Transverse colon (tissue), 4 donors: Measurements from ENCODE around the gene KRTAP5-10. TPM values are rescaled to one million over a fixed set of nuclear protein-coding genes. Genes with fewer than 3 reads are reported as not detected.
"Not testable (repeated sequence)": the region's sequence is repeated elsewhere in the genome, so short reads cannot be mapped to it uniquely, and the experiment has no call there.

Experiments used
- DNase-seq: peaks from one replicate; pipeline ENCODE4 v3.0.0-alpha.2; 2019
- H3K27ac ChIP-seq, 4 donors: fragments of 200-600 bp; sonication (generic); 2 replicates each; pipeline ENCODE4 v1.5.1; 2016 to 2018; ENCODE audit warnings: inconsistent platforms in 4 of 4
- H3K27me3 ChIP-seq: fragments of 200-600 bp; sonication (generic); 2 replicates; pipeline ENCODE4 v1.5.1; 2017; ENCODE audit warnings: inconsistent platforms
- H3K36me3 ChIP-seq, 4 donors: fragments of 200-600 bp; sonication (generic); 2 replicates each; pipeline ENCODE4 v1.5.1; 2017 to 2019; ENCODE audit warnings: inconsistent platforms in 4 of 4
- H3K4me1 ChIP-seq, 4 donors: fragments of 200-600 bp; sonication (generic); 2 replicates each; pipeline ENCODE4 v1.5.1; 2017 to 2020; ENCODE audit warnings: inconsistent platforms in 4 of 4
- H3K4me3 ChIP-seq, 4 donors: fragments of 200-600 bp; sonication (generic); 1 replicate in 1 of 4; 2 replicates in 3 of 4; pipeline versions ENCODE4 v1.5.1 to v1.6.1; 2017 to 2019; ENCODE audit warnings: inconsistent platforms in 4 of 4
- H3K9me3 ChIP-seq, 2 donors: fragments of 200-600 bp; sonication (generic); 2 replicates each; pipeline ENCODE4 v1.5.1; 2017 to 2019; ENCODE audit warnings: inconsistent platforms in 2 of 2
- CTCF ChIP-seq, 5 experiments: fragments of 200-600 bp in 3 of 5; fragments of 450-650 bp in 2 of 5; sonication (generic) in 3 of 5; IDR thresholded peaks; 1 replicate in 2 of 5; 2 replicates in 3 of 5; pipeline ENCODE4 v1.5.1; 2016 to 2017; ENCODE audit warnings: antibody characterized with exemption in 5 of 5, inconsistent platforms in 3 of 5, mild to moderate bottlenecking in 2 of 5, moderate library complexity in 1 of 5
- EP300 ChIP-seq: sonication (generic); formaldehyde crosslinking; IDR thresholded peaks from one replicate; pipeline ENCODE4 v1.6.1; 2017; ENCODE audit warnings: antibody characterized with exemption, low read depth
- POLR2A ChIP-seq: fragments of 450-650 bp; IDR thresholded peaks from one replicate; pipeline ENCODE4 v1.6.1; 2016; ENCODE audit warnings: antibody characterized with exemption, mild to moderate bottlenecking, moderate library complexity
- POLR2AphosphoS5 ChIP-seq, 3 donors: sonication (generic); formaldehyde crosslinking; IDR thresholded peaks; one replicate each; pipeline ENCODE4 v1.6.1; 2016; ENCODE audit warnings: antibody characterized with exemption in 3 of 3
- WGBS, 2 donors: methylation state at CpG; one replicate each; pipeline ENCODE4 v1.1.5; 2018; ENCODE audit warnings: low coverage in 1 of 2; 5-methylcytosine and 5-hydroxymethylcytosine counted together
- in situ Hi-C, 4 donors: fragments of 200-750 bp; cut with MboI; loops; one replicate each; pipeline versions ENCODE4 v1.15.0 to v1.15.1; 2017; ENCODE audit warnings: low sequenced_read_pairs in 3 of 4, low pct_ligation_motif_present in 1 of 4, low pct_unique_long_range_greater_than_20kb in 1 of 4
- intact Hi-C: fragments of 100-400 bp; cut with DNase I; formaldehyde crosslinking; loops from one replicate; pipeline ENCODE4 v1.15.1; 2023; ENCODE audit warnings: low total_unique reads
- total RNA-seq, 4 donors: library from RNA; depleted of rRNA; stranded (reverse); fragments of >200 nt; gene quantifications; one replicate each; pipeline ENCODE4 v1.1.0, GENCODE V29; 2016

KRTAP5-10 gene
- total RNA-seq, 4 donors from 2014 or later, result 1.8 TPM; not detected in 3

- TF ChIP-seq POLR2A (no peak), POLR2AphosphoS5 (IDR thresholded peaks at IDR 0.05) (no peak), CTCF (IDR thresholded peaks at IDR 0.05) (no peak), EP300 (no peak)
- Histone ChIP-seq H3K9me3 (no peaks in the 10 kb centered on the region), H3K27me3 (no peaks in the 10 kb centered on the region), H3K4me1 (no peaks in the 10 kb centered on the region), H3K27ac (no peak overlapping the region), H3K36me3 (no peaks in the 10 kb centered on the region), H3K4me3 (no peak overlapping the region)
- in situ Hi-C loops, result no loop called here
- DNase-seq, result no peak
- WGBS, 2 donors, result 84 to 95% methylated on average over 4 to 6 of the region's 6 CpGs
- intact Hi-C loops, result no loop called here
Measured at GRCh38 chr11:71527576-71528210, 37.7 kb upstream of the KRTAP5-10 start.

- TF ChIP-seq CTCF (IDR thresholded peaks at IDR 0.05) (no peak), POLR2A (no peak), EP300 (no peak), POLR2AphosphoS5 (IDR thresholded peaks at IDR 0.05) (no peak)
- Histone ChIP-seq H3K27me3 (no peaks in the 10 kb centered on the region), H3K4me1 (no peaks in the 10 kb centered on the region), H3K9me3 (no peaks in the 10 kb centered on the region), H3K36me3 (no peaks in the 10 kb centered on the region), H3K27ac (no peak overlapping the region), H3K4me3 (no peak overlapping the region)
- in situ Hi-C loops, result no loop called here
- 80 to 82% methylated on average over 4 to 11 of the region's 11 CpGs for WGBS, 2 donors
- intact Hi-C loops, result no loop called here
- DNase-seq, result no peak
Measured at GRCh38 chr11:71530602-71531001, 34.8 kb upstream of the KRTAP5-10 start.

- no peak overlapping the region for H3K4me3 ChIP-seq
- no peaks in the 10 kb centered on the region for H3K36me3 ChIP-seq
- no peaks in the 10 kb centered on the region for H3K4me1 ChIP-seq
- H3K27me3 ChIP-seq, result no peaks in the 10 kb centered on the region
- no peak for TF ChIP-seq EP300
- TF ChIP-seq CTCF (IDR thresholded peaks at IDR 0.05), result no peak
- TF ChIP-seq POLR2A, result no peak
- TF ChIP-seq POLR2AphosphoS5 (IDR thresholded peaks at IDR 0.05), result no peak
- DNase-seq, result no peak
- no peaks in the 10 kb centered on the region for H3K9me3 ChIP-seq
- 62 to 75% methylated on average over 8 to 10 of the region's 10 CpGs for WGBS, 2 donors
- in situ Hi-C loops, result no loop called here
- no peak overlapping the region for H3K27ac ChIP-seq
- intact Hi-C loops, result no loop called here
Measured at GRCh38 chr11:71532036-71532610, 33.2 kb upstream of the KRTAP5-10 start.

GRCh38 chr11:71534711-71535608, 30.4 kb upstream of the KRTAP5-10 start:
- H3K27ac ChIP-seq, DNase-seq, H3K36me3 ChIP-seq, in situ Hi-C loops, H3K4me3 ChIP-seq, H3K9me3 ChIP-seq, H3K27me3 ChIP-seq, H3K4me1 ChIP-seq, intact Hi-C loops: not testable (repeated sequence)
- 40 to 66% methylated on average over 2 to 17 of the region's 17 CpGs for WGBS, 2 donors
